HepG2 (cell line): ENCODE results near the gene ST3GAL4. TPM values are rescaled to one million over a fixed set of nuclear protein-coding genes. Genes with fewer than 3 reads are reported as not detected.

Source experiments
- ATAC-seq: fragments of 200-7000 bp; cut with Tn5 transposase; 3 replicates; pipeline ENCODE4 v1.9.1; 2020; ENCODE audit warnings: mild to moderate bottlenecking, moderate library complexity
- BruUV-seq: library from RNA; stranded (reverse); fragments of 400-500 nt; replicated peaks from 2 replicates; lab custom pipeline; 2021; lab: Mats Ljungman, UMichigan
- CTCF ChIA-PET: fragments of 300-600 bp; formaldehyde crosslinking; extraction: SDS; loops from one replicate; lab custom pipeline; 2021; ENCODE audit warnings: low total read pairs, inconsistent platforms, low intra/inter-chr PET ratio; lab: Yijun Ruan, JAX
- POLR2A ChIA-PET: fragments of 350-600 bp; sonication (Branson Sonifier 250); formaldehyde crosslinking; loops from one replicate; lab custom pipeline; 2020; ENCODE audit warnings: antibody characterized with exemption, inconsistent platforms; lab: Yijun Ruan, JAX
- DNase-seq: peaks from one replicate; pipeline ENCODE4 v3.0.0-alpha.2; 2015; ENCODE audit warnings: low spot score
- FAIRE-seq: peaks from 3 replicates; lab custom pipeline; 2011; peaks lifted over from hg19 to GRCh38; lab: Jason Lieb, UNC
- H2AFZ ChIP-seq: one replicate; pipeline ENCODE4 v1.6.1; 2011; ENCODE audit warnings: low read length, inconsistent platforms
- H3K27ac ChIP-seq: fragments of 300-600 bp; 3 replicates; pipeline ENCODE4 v1.8.0; 2011; ENCODE audit warnings: mixed run types, mild to moderate bottlenecking, mixed read lengths, low read length, inconsistent platforms; ENCODE audit not compliant: insufficient read depth; ENCODE audit errors: extremely low read length
- H3K27me3 ChIP-seq, 2 experiments: fragments of 200-600 bp in 1 of 2; 2 replicates in 1 of 2; 3 replicates in 1 of 2; pipeline versions ENCODE4 v1.6.0 to v1.8.0; 2011; ENCODE audit warnings: low read length in 2 of 2, mild to moderate bottlenecking in 2 of 2, moderate library complexity in 2 of 2, inconsistent platforms in 1 of 2; ENCODE audit not compliant: insufficient read depth in 2 of 2, control insufficient read depth in 1 of 2
- H3K36me3 ChIP-seq, 2 experiments: fragments of 200-600 bp in 1 of 2; replicated peaks in 1 of 2; 2 replicates in 1 of 2; 3 replicates in 1 of 2; pipeline versions ENCODE4 v1.5.1 to v1.8.0; 2011; ENCODE audit warnings: low read length in 2 of 2, inconsistent platforms in 1 of 2; ENCODE audit not compliant: insufficient read depth in 2 of 2, control insufficient read depth in 1 of 2
- H3K4me1 ChIP-seq: 2 replicates; pipeline ENCODE4 v1.5.1; 2012; ENCODE audit warnings: low read length, inconsistent platforms; ENCODE audit not compliant: insufficient read depth
- H3K4me2 ChIP-seq: 2 replicates; pipeline ENCODE4 v1.6.0; 2011; ENCODE audit warnings: low read depth, low read length, inconsistent platforms
- H3K4me3 ChIP-seq, 3 experiments: fragments of 200-600 bp in 1 of 3; sonication (generic), shearing (Covaris generic) in 1 of 3; replicated peaks in 1 of 3; 2 replicates each; pipeline ENCODE4 v1.5.1; 2011 to 2016; ENCODE audit warnings: low read length in 3 of 3, inconsistent platforms in 2 of 3, low read depth in 2 of 3, mild to moderate bottlenecking in 2 of 3, control low read depth in 1 of 3, mixed read lengths in 1 of 3; ENCODE audit not compliant: insufficient read depth in 1 of 3
- H3K79me2 ChIP-seq: one replicate; pipeline ENCODE4 v1.6.1; 2011; ENCODE audit warnings: low read length, inconsistent platforms; ENCODE audit not compliant: insufficient read depth
- H3K9ac ChIP-seq: 2 replicates; pipeline ENCODE4 v1.6.0; 2011; ENCODE audit warnings: mild to moderate bottlenecking, low read depth, low read length, inconsistent platforms; ENCODE audit not compliant: insufficient read depth
- H3K9me3 ChIP-seq: 2 replicates; pipeline ENCODE4 v1.5.1; 2012; ENCODE audit warnings: mild to moderate bottlenecking, low read length
- H4K20me1 ChIP-seq: 2 replicates; pipeline ENCODE4 v1.6.0; 2011; ENCODE audit warnings: inconsistent platforms, mild to moderate bottlenecking, low read length, moderate library complexity; ENCODE audit not compliant: insufficient read depth
- PAX8 ChIP-seq: sonication (generic); formaldehyde crosslinking; IDR thresholded peaks from 2 replicates; pipeline ENCODE4 v1.8.0; 2022; ENCODE audit warnings: mild to moderate bottlenecking, missing genetic modification reagents, borderline replicate concordance
- RBM39 ChIP-seq: fragments of 200-400 bp; formaldehyde crosslinking; IDR thresholded peaks from one replicate; pipeline ENCODE4 v1.6.1; 2018; ENCODE audit warnings: antibody characterized with exemption, mild to moderate bottlenecking, low read depth, low read length; ENCODE audit not compliant: poor library complexity, severe bottlenecking
- ZNF34 ChIP-seq: sonication (generic); formaldehyde crosslinking; IDR thresholded peaks from 2 replicates; pipeline ENCODE4 v1.4.0; 2020; ENCODE audit warnings: mild to moderate bottlenecking, missing genetic modification reagents, borderline replicate concordance
- WGBS: methylation state at CpG from one replicate; pipeline ENCODE4 v1.1.6; 2017; ENCODE audit warnings: low lambda C conversion rate; 5-methylcytosine and 5-hydroxymethylcytosine counted together
- in situ Hi-C: cut with HindIII; loops from 2 replicates; pipeline ENCODE4 v1.10.0; 2017; ENCODE audit warnings: low pct_unique_long_range_greater_than_20kb; ENCODE audit not compliant: extremely low pct_ligation_motif_present
- intact Hi-C: fragments of 100-400 bp; cut with micrococcal nuclease; formaldehyde crosslinking; loops from one replicate; pipeline ENCODE4 v1.10.0; 2022; ENCODE audit not compliant: unreplicated experiment
- polyA plus RNA-seq, 8 experiments: library from polyadenylated mRNA; depleted of rRNA in 3 of 8; stranded (reverse) in 7 of 8; unstranded in 1 of 8; fragments of >200 nt; fragmentation: Illumina TruSeq in 4 of 8; extraction: Trizol in 4 of 8; gene quantifications; 2 replicates each; pipeline versions ENCODE4 v1.2.1 to v1.2.3, GENCODE V29; 2011 to 2016; ENCODE audit warnings: low read depth in 4 of 8, missing spikeins in 1 of 8, mixed read lengths in 1 of 8; ENCODE audit not compliant: insufficient read depth in 1 of 8
- total RNA-seq, 5 experiments: library from RNA; depleted of rRNA; stranded (reverse); fragments of >200 nt; fragmentation: Illumina TruSeq; extraction: Trizol; gene quantifications; 2 replicates each; pipeline ENCODE4 v1.2.3, GENCODE V29; 2016; ENCODE audit warnings: low read depth in 1 of 5
- TF ChIP-seq, protein P1 (sequence below): sonication (generic); formaldehyde crosslinking; IDR thresholded peaks from 2 replicates; pipeline ENCODE4 v1.8.1; 2023; ENCODE audit warnings: missing genetic modification reagents, mild to moderate bottlenecking, borderline replicate concordance
- TF ChIP-seq, protein P2 (sequence below): fragments of 450-650 bp; IDR thresholded peaks from 2 replicates; pipeline ENCODE4 v1.6.1; 2016

Gene ST3GAL4
- total and polyA plus RNA-seq, 2 of the 13 experiments (the other 11 are each of a cell fraction or from before 2014, with no cell fraction given): 9.1 to 13.3 TPM

DNA sequence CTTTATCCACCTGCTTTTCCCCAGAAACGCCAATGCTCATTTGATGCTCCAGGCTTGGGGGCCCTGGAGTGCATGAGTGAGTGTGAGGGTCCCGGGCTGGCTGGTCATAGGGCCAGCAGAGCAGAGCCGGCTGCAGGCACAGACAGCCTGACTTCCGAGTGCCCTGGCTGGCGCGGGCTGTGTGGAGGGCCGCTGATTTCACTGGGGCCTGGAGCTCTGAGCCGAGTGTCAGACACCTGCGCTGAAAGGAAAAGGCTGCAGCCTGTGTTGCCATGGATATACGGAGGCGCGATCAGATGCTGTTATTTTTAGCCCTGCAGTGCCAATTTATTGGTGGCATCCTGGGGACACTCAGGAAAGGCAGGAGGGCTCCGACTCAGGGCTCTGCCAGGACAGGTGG is 87.6 kb downstream of the ST3GAL4 start (continued):
- TF ChIP-seq RBM39 (no peak), ZNF34 (CRISPR knock-in tag) (no peak), PAX8 (CRISPR knock-in tag) (no peak)
- TF ChIP-seq, all 625 proteins: peak for 0

DNA sequence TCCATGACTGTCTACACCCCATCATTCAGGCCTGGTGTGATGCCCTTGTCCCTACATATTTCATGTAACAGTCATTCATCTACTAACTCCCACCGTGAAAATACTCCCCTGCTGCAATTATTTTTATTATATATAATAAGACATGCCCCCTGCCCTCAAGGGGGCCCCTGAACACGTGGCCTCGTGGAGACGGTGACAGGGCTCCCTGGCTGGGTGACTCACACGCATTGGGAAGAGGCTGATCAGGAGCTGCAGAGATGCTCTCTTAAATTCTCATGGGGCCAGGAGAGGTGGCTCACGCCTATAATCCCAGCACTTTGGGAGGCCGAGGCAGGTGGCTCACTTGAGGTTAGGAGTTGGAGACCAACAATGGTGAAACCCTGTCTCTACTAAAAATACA is 88.6 kb downstream of the ST3GAL4 start:
- BruUV-seq: no TSS peak
- H3K4me1 ChIP-seq: peaks cover 6% of the 10 kb centered on the region; the same call in 1 of the 2 replicates
- TF ChIP-seq, protein P1, sequence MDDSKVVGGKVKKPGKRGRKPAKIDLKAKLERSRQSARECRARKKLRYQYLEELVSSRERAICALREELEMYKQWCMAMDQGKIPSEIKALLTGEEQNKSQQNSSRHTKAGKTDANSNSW (CRISPR knock-in tag): no peak
- TF ChIP-seq, protein P2, sequence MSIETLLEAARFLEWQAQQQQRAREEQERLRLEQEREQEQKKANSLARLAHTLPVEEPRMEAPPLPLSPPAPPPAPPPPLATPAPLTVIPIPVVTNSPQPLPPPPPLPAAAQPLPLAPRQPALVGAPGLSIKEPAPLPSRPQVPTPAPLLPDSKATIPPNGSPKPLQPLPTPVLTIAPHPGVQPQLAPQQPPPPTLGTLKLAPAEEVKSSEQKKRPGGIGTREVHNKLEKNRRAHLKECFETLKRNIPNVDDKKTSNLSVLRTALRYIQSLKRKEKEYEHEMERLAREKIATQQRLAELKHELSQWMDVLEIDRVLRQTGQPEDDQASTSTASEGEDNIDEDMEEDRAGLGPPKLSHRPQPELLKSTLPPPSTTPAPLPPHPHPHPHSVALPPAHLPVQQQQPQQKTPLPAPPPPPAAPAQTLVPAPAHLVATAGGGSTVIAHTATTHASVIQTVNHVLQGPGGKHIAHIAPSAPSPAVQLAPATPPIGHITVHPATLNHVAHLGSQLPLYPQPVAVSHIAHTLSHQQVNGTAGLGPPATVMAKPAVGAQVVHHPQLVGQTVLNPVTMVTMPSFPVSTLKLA: peak; percentile 45; the same call in 1 of the 2 replicates
- no peak overlapping the region for H2AFZ ChIP-seq
- in situ Hi-C loops: loop anchor here (10.0 to 25.0 kb wide), 3 partner anchors 161 to 1718 kb away; no protein-coding TSS in a partner anchor
- H3K4me2 ChIP-seq: no peak overlapping the region
- no peak for FAIRE-seq
- intact Hi-C loops: loop anchor here (10.0 kb wide), 1 partner anchor 161 kb away; no protein-coding TSS in a partner anchor
- ChIA-PET CTCF (no interaction called here), POLR2A (no interaction called here)
- no peaks in the 10 kb centered on the region for H3K9me3 ChIP-seq
- no peak for ATAC-seq
- H3K36me3 ChIP-seq: no peaks in the 10 kb centered on the region
- H3K27me3 ChIP-seq: peaks cover 1 to 37% of the 10 kb centered on the region in 2 experiments; a peak in 3 of 5 replicates
- DNase-seq: no peak
- H4K20me1 ChIP-seq: no peaks in the 10 kb centered on the region
- 20% methylated on average over 7 of the region's 7 CpGs for WGBS
- H3K9ac ChIP-seq: no peak overlapping the region
- no peaks in the 10 kb centered on the region for H3K79me2 ChIP-seq
- H3K4me3 ChIP-seq: no peak overlapping the region
- H3K27ac ChIP-seq: no peak overlapping the region
